ENCODE results near the gene MYL11. TPM values are rescaled to one million over a fixed set of nuclear protein-coding genes. Genes with fewer than 3 reads are reported as not detected.
A peak's percentile ranks its signal among the peaks of the same experiment; 100 is the strongest.
"Not testable (repeated sequence)": the region's sequence is repeated elsewhere in the genome, so short reads cannot be mapped to it uniquely, and the experiment has no call there.

The MYL11 gene
- total RNA-seq, result 12,119 TPM

DNA sequence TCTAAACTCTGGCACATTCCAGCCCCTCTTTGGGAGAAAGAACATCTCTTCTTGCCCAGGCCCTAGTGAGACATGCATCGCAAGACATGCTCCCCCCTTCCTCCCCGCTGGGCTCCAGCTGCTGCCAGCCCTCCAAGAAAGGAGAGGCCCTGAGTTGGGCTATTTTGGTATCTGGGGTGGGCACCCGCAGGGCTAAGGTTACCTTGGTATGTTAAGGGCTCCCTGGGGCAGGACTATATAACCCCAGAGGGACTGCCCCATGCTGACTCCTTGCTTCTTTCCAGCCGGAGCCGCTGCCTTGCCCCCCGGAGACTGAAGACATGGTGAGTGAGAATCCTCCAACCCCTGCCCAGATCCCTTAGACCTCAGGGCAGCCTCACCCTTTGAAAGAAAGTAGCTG, at the start of gene MYL11:
MYL11 (plus strand) TSS at position 265 of the 400 bp plus-strand sequence; CDS start at position 321, 56 bp downstream.
- Histone ChIP-seq H3K9me3 (ENCODE audit: control insufficient read depth in 3 of 3, low read length in 3 of 3) (no peaks in the 10 kb centered on the region), H3K27ac (ENCODE audit: low read depth, low read length) (peak within 1 kb of the TSS; percentile 100)

GRCh38 chr16:30334473-30334989, 40.1 kb upstream of the MYL11 start:
- H3K9me3 ChIP-seq (ENCODE audit: control insufficient read depth in 3 of 3, low read length in 3 of 3); H3K36me3 ChIP-seq (ENCODE audit: control insufficient read depth in 3 of 3, insufficient read depth in 3 of 3, low read length in 3 of 3); H3K27me3 ChIP-seq (ENCODE audit: control insufficient read depth in 3 of 3, insufficient read depth in 3 of 3, low read length in 3 of 3): not testable (repeated sequence)
- Histone ChIP-seq H3K9ac (ENCODE audit: low read depth in 1 of 3, low read length in 3 of 3) (peak overlapping the region in 2 of 3 donors; percentile 40 to 59), H3K27ac (ENCODE audit: low read depth, low read length) (peak overlapping the region; percentile 86), H3K4me3 (ENCODE audit: low read length in 3 of 3) (peak overlapping the region; percentile 54 to 76 (median 65)), H3K4me1 (ENCODE audit: control insufficient read depth in 3 of 3, insufficient read depth in 3 of 3, low read length in 3 of 3) (peaks cover 4 to 12% (median 9%) of the 10 kb centered on the region in 3 donors)

More for the DNA sequence above, at the start of gene MYL11:
- H3K4me1 ChIP-seq (ENCODE audit: control insufficient read depth in 3 of 3, insufficient read depth in 3 of 3, low read length in 3 of 3), result peaks cover 28 to 55% (median 34%) of the 10 kb centered on the region in 3 donors
- H3K4me3 ChIP-seq (ENCODE audit: low read length in 3 of 3), result peak within 1 kb of the TSS; percentile 58 to 88 (median 78)
- H3K36me3 ChIP-seq (ENCODE audit: control insufficient read depth in 3 of 3, insufficient read depth in 3 of 3, low read length in 3 of 3), result peaks cover 10 to 16% (median 11%) of the 10 kb centered on the region in 3 donors
- H3K9ac ChIP-seq (ENCODE audit: low read depth in 1 of 3, low read length in 3 of 3), result peak within 1 kb of the TSS; percentile 78 to 89 (median 81)
- no peaks in the 10 kb centered on the region for H3K27me3 ChIP-seq (ENCODE audit: control insufficient read depth in 3 of 3, insufficient read depth in 3 of 3, low read length in 3 of 3)

DNA sequence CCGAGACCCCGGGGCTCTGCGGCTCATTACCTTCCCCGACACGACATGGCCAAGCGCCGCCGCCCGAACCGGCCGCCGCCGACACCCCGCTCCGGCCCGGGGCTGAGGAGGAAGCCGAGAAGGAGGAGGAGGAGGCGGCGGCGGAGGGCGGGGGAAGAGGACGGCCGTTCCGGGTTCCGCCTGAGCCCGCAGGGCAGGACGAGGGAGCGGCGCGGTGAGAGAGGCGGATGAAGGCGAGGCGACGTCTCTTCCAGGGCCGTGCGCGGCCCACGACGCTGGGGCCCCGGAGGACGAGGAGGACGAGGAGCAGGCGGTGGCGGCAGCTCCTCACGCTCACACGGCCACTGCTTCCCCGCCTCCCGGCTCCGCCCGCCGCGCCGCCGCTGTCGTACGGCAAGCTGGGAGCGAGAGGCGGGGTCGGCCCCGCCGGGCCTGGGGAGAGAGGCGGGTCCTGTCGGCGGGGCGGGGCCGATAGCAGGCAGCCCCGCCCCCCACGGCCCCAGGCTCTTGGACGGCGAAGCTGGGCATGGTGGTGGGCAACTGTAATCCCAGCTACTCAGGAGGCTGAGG, 39.5 kb upstream of the MYL11 start:
- not testable (repeated sequence) for H3K36me3 ChIP-seq (ENCODE audit: control insufficient read depth in 3 of 3, insufficient read depth in 3 of 3, low read length in 3 of 3); H3K27me3 ChIP-seq (ENCODE audit: control insufficient read depth in 3 of 3, insufficient read depth in 3 of 3, low read length in 3 of 3); H3K9me3 ChIP-seq (ENCODE audit: control insufficient read depth in 3 of 3, low read length in 3 of 3)
- Histone ChIP-seq H3K9ac (ENCODE audit: low read depth in 1 of 3, low read length in 3 of 3) (peak overlapping the region; percentile 66 to 86 (median 79)), H3K27ac (ENCODE audit: low read depth, low read length) (peak overlapping the region; percentile 86), H3K4me3 (ENCODE audit: low read length in 3 of 3) (peak overlapping the region; percentile 61 to 79 (median 76)), H3K4me1 (ENCODE audit: control insufficient read depth in 3 of 3, insufficient read depth in 3 of 3, low read length in 3 of 3) (peaks cover 4 to 12% (median 9%) of the 10 kb centered on the region in 3 donors)

- H3K4me3 ChIP-seq (ENCODE audit: low read length in 3 of 3), result peak overlapping the region; percentile 61 to 68 (median 67)
- H3K9ac ChIP-seq (ENCODE audit: low read depth in 1 of 3, low read length in 3 of 3), result peak overlapping the region; percentile 66 to 86 (median 79)
- H3K27ac ChIP-seq (ENCODE audit: low read depth, low read length), result peak overlapping the region; percentile 86
- H3K36me3 ChIP-seq (ENCODE audit: control insufficient read depth in 3 of 3, insufficient read depth in 3 of 3, low read length in 3 of 3), result no peaks in the 10 kb centered on the region
- no peaks in the 10 kb centered on the region for H3K27me3 ChIP-seq (ENCODE audit: control insufficient read depth in 3 of 3, insufficient read depth in 3 of 3, low read length in 3 of 3)
- H3K4me1 ChIP-seq (ENCODE audit: control insufficient read depth in 3 of 3, insufficient read depth in 3 of 3, low read length in 3 of 3), result peaks cover 4 to 12% (median 9%) of the 10 kb centered on the region in 3 donors
- H3K9me3 ChIP-seq (ENCODE audit: control insufficient read depth in 3 of 3, low read length in 3 of 3), result no peaks in the 10 kb centered on the region
Observed at GRCh38 chr16:30335598-30336474, 38.8 kb upstream of the MYL11 start.

DNA sequence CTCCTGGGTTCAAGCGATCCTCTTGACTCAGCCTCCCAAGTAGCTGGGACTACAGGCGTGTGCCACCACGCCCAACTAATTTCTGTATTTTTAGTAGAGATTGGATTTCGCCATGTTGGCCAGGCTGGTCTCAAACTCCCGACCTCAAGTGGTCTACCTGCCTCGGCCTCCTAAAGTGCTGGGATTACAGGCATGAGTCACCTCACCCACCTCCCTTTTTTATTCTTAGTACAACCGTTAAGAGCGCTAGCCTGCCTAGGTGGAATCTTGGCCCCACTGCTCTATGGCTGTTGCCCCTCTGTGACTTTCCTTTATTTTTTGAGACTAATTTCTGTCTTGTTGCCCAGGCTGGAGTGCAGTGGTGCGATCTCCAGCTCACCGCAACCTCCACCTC, 36.6 kb upstream of the MYL11 start:
- peaks cover 4 to 12% (median 9%) of the 10 kb centered on the region in 3 donors for H3K4me1 ChIP-seq (ENCODE audit: control insufficient read depth in 3 of 3, insufficient read depth in 3 of 3, low read length in 3 of 3)
- not testable (repeated sequence) for H3K9ac ChIP-seq (ENCODE audit: low read depth in 1 of 3, low read length in 3 of 3); H3K4me3 ChIP-seq (ENCODE audit: low read length in 3 of 3); H3K27me3 ChIP-seq (ENCODE audit: control insufficient read depth in 3 of 3, insufficient read depth in 3 of 3, low read length in 3 of 3); H3K9me3 ChIP-seq (ENCODE audit: control insufficient read depth in 3 of 3, low read length in 3 of 3); H3K36me3 ChIP-seq (ENCODE audit: control insufficient read depth in 3 of 3, insufficient read depth in 3 of 3, low read length in 3 of 3); H3K27ac ChIP-seq (ENCODE audit: low read depth, low read length)

DNA sequence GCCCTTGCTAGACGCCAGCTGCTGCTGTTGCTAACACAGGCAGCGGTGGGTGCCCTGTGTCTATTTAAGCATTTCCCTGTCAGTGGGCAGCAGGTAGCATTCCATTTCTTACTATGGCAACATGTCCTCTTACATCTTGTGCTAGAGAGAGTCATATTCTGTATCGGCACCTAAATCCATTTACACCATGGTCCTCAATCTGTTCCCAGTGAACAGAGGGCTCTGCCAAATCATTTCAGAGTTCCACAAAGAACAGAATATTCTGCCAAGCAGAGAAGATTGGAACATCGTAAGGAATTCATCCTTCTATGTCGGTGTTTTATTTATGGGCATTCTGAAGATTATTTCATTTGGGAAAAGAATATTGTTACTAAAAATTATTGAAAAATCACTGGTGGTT, 35.9 kb upstream of the MYL11 start:
- H3K27ac ChIP-seq (ENCODE audit: low read depth, low read length); H3K9ac ChIP-seq (ENCODE audit: low read depth in 1 of 3, low read length in 3 of 3); H3K27me3 ChIP-seq (ENCODE audit: control insufficient read depth in 3 of 3, insufficient read depth in 3 of 3, low read length in 3 of 3); H3K9me3 ChIP-seq (ENCODE audit: control insufficient read depth in 3 of 3, low read length in 3 of 3); H3K4me3 ChIP-seq (ENCODE audit: low read length in 3 of 3); H3K36me3 ChIP-seq (ENCODE audit: control insufficient read depth in 3 of 3, insufficient read depth in 3 of 3, low read length in 3 of 3): not testable (repeated sequence)
- H3K4me1 ChIP-seq (ENCODE audit: control insufficient read depth in 3 of 3, insufficient read depth in 3 of 3, low read length in 3 of 3), result peaks cover 4 to 12% (median 9%) of the 10 kb centered on the region in 3 donors

DNA sequence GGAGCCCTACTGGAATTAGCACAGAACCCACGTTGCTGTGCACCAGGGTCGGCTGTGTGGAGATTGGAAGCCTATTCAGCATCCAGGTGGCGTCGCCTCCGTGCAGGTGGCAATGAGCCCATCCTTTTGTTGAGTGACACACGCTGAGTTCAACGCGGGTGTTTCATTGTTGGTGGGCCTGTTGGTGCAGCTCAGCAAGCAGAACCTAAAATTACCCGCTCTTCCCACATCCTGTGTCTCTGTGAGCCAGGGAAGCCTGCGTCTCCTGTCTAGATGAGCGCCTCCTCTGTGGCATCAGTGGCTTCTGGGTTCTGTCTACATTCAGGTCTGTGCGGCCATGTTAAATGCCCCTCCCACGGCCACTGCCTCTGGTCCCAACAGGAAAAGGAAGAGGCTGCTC, 34.0 kb upstream of the MYL11 start:
- peaks cover 3 to 8% (median 7%) of the 10 kb centered on the region in 3 donors for H3K4me1 ChIP-seq (ENCODE audit: control insufficient read depth in 3 of 3, insufficient read depth in 3 of 3, low read length in 3 of 3)
- H3K9me3 ChIP-seq (ENCODE audit: control insufficient read depth in 3 of 3, low read length in 3 of 3), result no peaks in the 10 kb centered on the region
- no peak overlapping the region for H3K4me3 ChIP-seq (ENCODE audit: low read length in 3 of 3)
- H3K27me3 ChIP-seq (ENCODE audit: control insufficient read depth in 3 of 3, insufficient read depth in 3 of 3, low read length in 3 of 3), result no peaks in the 10 kb centered on the region
- H3K27ac ChIP-seq (ENCODE audit: low read depth, low read length), result no peak overlapping the region
- no peaks in the 10 kb centered on the region for H3K36me3 ChIP-seq (ENCODE audit: control insufficient read depth in 3 of 3, insufficient read depth in 3 of 3, low read length in 3 of 3)
- H3K9ac ChIP-seq (ENCODE audit: low read depth in 1 of 3, low read length in 3 of 3), result no peak overlapping the region

- not testable (repeated sequence) for H3K9ac ChIP-seq (ENCODE audit: low read depth in 1 of 3, low read length in 3 of 3); H3K4me1 ChIP-seq (ENCODE audit: control insufficient read depth in 3 of 3, insufficient read depth in 3 of 3, low read length in 3 of 3); H3K27me3 ChIP-seq (ENCODE audit: control insufficient read depth in 3 of 3, insufficient read depth in 3 of 3, low read length in 3 of 3); H3K27ac ChIP-seq (ENCODE audit: low read depth, low read length); H3K36me3 ChIP-seq (ENCODE audit: control insufficient read depth in 3 of 3, insufficient read depth in 3 of 3, low read length in 3 of 3); H3K4me3 ChIP-seq (ENCODE audit: low read length in 3 of 3); H3K9me3 ChIP-seq (ENCODE audit: control insufficient read depth in 3 of 3, low read length in 3 of 3)
Observed at GRCh38 chr16:30341971-30342370, 32.6 kb upstream of the MYL11 start.

DNA sequence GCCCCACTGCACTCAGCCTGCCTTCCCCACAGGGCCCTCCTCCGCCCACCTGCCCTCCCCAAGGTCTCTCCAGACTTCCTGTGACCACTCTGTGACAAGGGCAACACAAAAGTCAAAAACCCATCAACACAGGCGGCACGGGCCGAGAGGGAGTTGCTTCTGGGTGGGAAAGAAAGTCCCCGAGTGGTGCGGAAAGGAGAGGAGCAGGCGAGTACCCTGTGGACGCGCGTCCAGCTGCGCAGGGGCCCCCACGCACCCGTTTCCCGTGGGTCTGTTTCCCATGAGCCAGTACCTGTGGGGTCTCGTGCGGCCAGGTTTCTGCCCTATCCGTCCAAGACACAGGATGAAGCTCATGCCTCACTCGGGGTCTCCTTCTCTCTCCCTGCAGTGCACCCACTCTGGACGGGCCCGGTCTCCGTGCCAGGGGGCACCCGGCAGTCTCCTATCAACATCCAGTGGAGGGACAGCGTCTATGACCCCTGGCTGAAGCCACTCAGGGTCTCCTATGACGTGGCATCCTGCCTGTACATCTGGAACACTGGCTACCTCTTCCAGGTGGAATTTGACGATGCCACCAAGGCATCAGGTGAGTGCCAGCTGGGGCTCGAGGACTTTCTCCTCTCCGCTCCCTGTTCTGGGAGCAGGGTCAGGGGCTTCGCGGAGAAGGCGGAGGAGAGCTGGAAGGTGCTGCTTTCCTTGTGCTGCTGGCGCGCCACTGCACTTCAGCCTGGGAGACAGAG, 31.7 kb upstream of the MYL11 start:
- no peaks in the 10 kb centered on the region for H3K9me3 ChIP-seq (ENCODE audit: control insufficient read depth in 3 of 3, low read length in 3 of 3)

More for the DNA sequence above, 31.7 kb upstream of the MYL11 start:
- no peaks in the 10 kb centered on the region for H3K36me3 ChIP-seq (ENCODE audit: control insufficient read depth in 3 of 3, insufficient read depth in 3 of 3, low read length in 3 of 3)
- no peak overlapping the region for H3K27ac ChIP-seq (ENCODE audit: low read depth, low read length)
- H3K4me3 ChIP-seq (ENCODE audit: low read length in 3 of 3), result no peak overlapping the region
- H3K4me1 ChIP-seq (ENCODE audit: control insufficient read depth in 3 of 3, insufficient read depth in 3 of 3, low read length in 3 of 3), result no peaks in the 10 kb centered on the region
- H3K27me3 ChIP-seq (ENCODE audit: control insufficient read depth in 3 of 3, insufficient read depth in 3 of 3, low read length in 3 of 3), result no peaks in the 10 kb centered on the region
- H3K9ac ChIP-seq (ENCODE audit: low read depth in 1 of 3, low read length in 3 of 3), result no peak overlapping the region

Measured in skeletal muscle tissue (tissue), 4 donors.